NB4 (cell line): ENCODE results near the gene GATM.

ENCODE experiments used
- CTCF ChIP-seq: IDR thresholded peaks from one replicate; pipeline ENCODE4 v1.5.1; 2012; ENCODE audit warnings: low read depth, low read length
- MYC ChIP-seq: IDR thresholded peaks from 2 replicates; pipeline ENCODE4 v1.6.1; 2011; ENCODE audit warnings: low read depth, low read length
- POLR2A ChIP-seq: IDR thresholded peaks from 2 replicates; pipeline ENCODE4 v1.6.1; 2011; ENCODE audit warnings: mild to moderate bottlenecking; ENCODE audit not compliant: insufficient read length; ENCODE audit errors: extremely low read depth

GRCh38 chr15:45402955-45403877, 24.9 kb upstream of the GATM start:
- TF ChIP-seq CTCF = no peak
- no peak for TF ChIP-seq POLR2A
- TF ChIP-seq MYC = peak; percentile 65; the same call in 1 of the 2 replicates
